HepG2 (cell line): ENCODE measurements around the gene TMEM106B. TPM values are rescaled to one million over a fixed set of nuclear protein-coding genes. Genes with fewer than 3 reads are reported as not detected.
"Not testable (repeated sequence)": the region's sequence is repeated elsewhere in the genome, so short reads cannot be mapped to it uniquely, and the experiment has no call there.

Source experiments
- ATAC-seq: fragments of 200-7000 bp; cut with Tn5 transposase; 3 replicates; pipeline ENCODE4 v1.9.1; 2020; ENCODE audit warnings: mild to moderate bottlenecking, moderate library complexity
- BruUV-seq: library from RNA; stranded (reverse); fragments of 400-500 nt; replicated peaks from 2 replicates; lab custom pipeline; 2021; lab: Mats Ljungman, UMichigan
- CTCF ChIA-PET: fragments of 300-600 bp; formaldehyde crosslinking; extraction: SDS; loops from one replicate; lab custom pipeline; 2021; ENCODE audit warnings: low total read pairs, inconsistent platforms, low intra/inter-chr PET ratio; lab: Yijun Ruan, JAX
- POLR2A ChIA-PET: fragments of 350-600 bp; sonication (Branson Sonifier 250); formaldehyde crosslinking; loops from one replicate; lab custom pipeline; 2020; ENCODE audit warnings: antibody characterized with exemption, inconsistent platforms; lab: Yijun Ruan, JAX
- DNase-seq: peaks from one replicate; pipeline ENCODE4 v3.0.0-alpha.2; 2015; ENCODE audit warnings: low spot score
- FAIRE-seq: peaks from 3 replicates; lab custom pipeline; 2011; peaks lifted over from hg19 to GRCh38; lab: Jason Lieb, UNC
- H2AFZ ChIP-seq: one replicate; pipeline ENCODE4 v1.6.1; 2011; ENCODE audit warnings: low read length, inconsistent platforms
- H3K27ac ChIP-seq: fragments of 300-600 bp; 3 replicates; pipeline ENCODE4 v1.8.0; 2011; ENCODE audit warnings: mixed run types, mild to moderate bottlenecking, mixed read lengths, low read length, inconsistent platforms; ENCODE audit not compliant: insufficient read depth; ENCODE audit errors: extremely low read length
- H3K27me3 ChIP-seq, 2 experiments: fragments of 200-600 bp in 1 of 2; 2 replicates in 1 of 2; 3 replicates in 1 of 2; pipeline versions ENCODE4 v1.6.0 to v1.8.0; 2011; ENCODE audit warnings: low read length in 2 of 2, mild to moderate bottlenecking in 2 of 2, moderate library complexity in 2 of 2, inconsistent platforms in 1 of 2; ENCODE audit not compliant: insufficient read depth in 2 of 2, control insufficient read depth in 1 of 2
- H3K36me3 ChIP-seq, 2 experiments: fragments of 200-600 bp in 1 of 2; replicated peaks in 1 of 2; 2 replicates in 1 of 2; 3 replicates in 1 of 2; pipeline versions ENCODE4 v1.5.1 to v1.8.0; 2011; ENCODE audit warnings: low read length in 2 of 2, inconsistent platforms in 1 of 2; ENCODE audit not compliant: insufficient read depth in 2 of 2, control insufficient read depth in 1 of 2
- H3K4me1 ChIP-seq: 2 replicates; pipeline ENCODE4 v1.5.1; 2012; ENCODE audit warnings: low read length, inconsistent platforms; ENCODE audit not compliant: insufficient read depth
- H3K4me2 ChIP-seq: 2 replicates; pipeline ENCODE4 v1.6.0; 2011; ENCODE audit warnings: low read depth, low read length, inconsistent platforms
- H3K4me3 ChIP-seq, 3 experiments: fragments of 200-600 bp in 1 of 3; sonication (generic), shearing (Covaris generic) in 1 of 3; replicated peaks in 1 of 3; 2 replicates each; pipeline ENCODE4 v1.5.1; 2011 to 2016; ENCODE audit warnings: low read length in 3 of 3, inconsistent platforms in 2 of 3, low read depth in 2 of 3, mild to moderate bottlenecking in 2 of 3, control low read depth in 1 of 3, mixed read lengths in 1 of 3; ENCODE audit not compliant: insufficient read depth in 1 of 3
- H3K79me2 ChIP-seq: one replicate; pipeline ENCODE4 v1.6.1; 2011; ENCODE audit warnings: low read length, inconsistent platforms; ENCODE audit not compliant: insufficient read depth
- H3K9ac ChIP-seq: 2 replicates; pipeline ENCODE4 v1.6.0; 2011; ENCODE audit warnings: mild to moderate bottlenecking, low read depth, low read length, inconsistent platforms; ENCODE audit not compliant: insufficient read depth
- H3K9me3 ChIP-seq: 2 replicates; pipeline ENCODE4 v1.5.1; 2012; ENCODE audit warnings: mild to moderate bottlenecking, low read length
- H4K20me1 ChIP-seq: 2 replicates; pipeline ENCODE4 v1.6.0; 2011; ENCODE audit warnings: inconsistent platforms, mild to moderate bottlenecking, low read length, moderate library complexity; ENCODE audit not compliant: insufficient read depth
- BORCS8-MEF2B ChIP-seq: sonication (generic); formaldehyde crosslinking; IDR thresholded peaks from 2 replicates; pipeline ENCODE4 v1.8.0; 2022; ENCODE audit warnings: mild to moderate bottlenecking, missing genetic modification reagents
- CREBL2 ChIP-seq: sonication (generic); formaldehyde crosslinking; IDR thresholded peaks from 2 replicates; pipeline ENCODE4 v1.8.1; 2023; ENCODE audit warnings: missing genetic modification reagents, mild to moderate bottlenecking, borderline replicate concordance
- MTF1 ChIP-seq: sonication (generic); formaldehyde crosslinking; IDR thresholded peaks from 2 replicates; pipeline ENCODE4 v1.5.0; 2020; ENCODE audit warnings: missing genetic modification reagents
- SMAD3 ChIP-seq: sonication (generic); formaldehyde crosslinking; IDR thresholded peaks from 2 replicates; pipeline ENCODE4 v1.4.0; 2020; ENCODE audit warnings: missing genetic modification reagents
- ZNF451 ChIP-seq: sonication (generic); formaldehyde crosslinking; IDR thresholded peaks from 2 replicates; pipeline ENCODE4 v1.5.0; 2020; ENCODE audit warnings: mild to moderate bottlenecking, missing genetic modification reagents
- ZNF552 ChIP-seq: sonication (generic); formaldehyde crosslinking; IDR thresholded peaks from 2 replicates; pipeline ENCODE4 v1.9.0; 2022; ENCODE audit warnings: missing genetic modification reagents, mild to moderate bottlenecking, borderline replicate concordance
- ZNF629 ChIP-seq: sonication (generic); formaldehyde crosslinking; conservative IDR thresholded peaks from 2 replicates; pipeline ENCODE4 v1.5.0; 2020; ENCODE audit warnings: missing genetic modification reagents
- WGBS: methylation state at CpG from one replicate; pipeline ENCODE4 v1.1.6; 2017; ENCODE audit warnings: low lambda C conversion rate; 5-methylcytosine and 5-hydroxymethylcytosine counted together
- in situ Hi-C: cut with HindIII; loops from 2 replicates; pipeline ENCODE4 v1.10.0; 2017; ENCODE audit warnings: low pct_unique_long_range_greater_than_20kb; ENCODE audit not compliant: extremely low pct_ligation_motif_present
- intact Hi-C: fragments of 100-400 bp; cut with micrococcal nuclease; formaldehyde crosslinking; loops from one replicate; pipeline ENCODE4 v1.10.0; 2022; ENCODE audit not compliant: unreplicated experiment
- polyA plus RNA-seq, 8 experiments: library from polyadenylated mRNA; depleted of rRNA in 3 of 8; stranded (reverse) in 7 of 8; unstranded in 1 of 8; fragments of >200 nt; fragmentation: Illumina TruSeq in 4 of 8; extraction: Trizol in 4 of 8; gene quantifications; 2 replicates each; pipeline versions ENCODE4 v1.2.1 to v1.2.3, GENCODE V29; 2011 to 2016; ENCODE audit warnings: low read depth in 4 of 8, missing spikeins in 1 of 8, mixed read lengths in 1 of 8; ENCODE audit not compliant: insufficient read depth in 1 of 8
- total RNA-seq, 5 experiments: library from RNA; depleted of rRNA; stranded (reverse); fragments of >200 nt; fragmentation: Illumina TruSeq; extraction: Trizol; gene quantifications; 2 replicates each; pipeline ENCODE4 v1.2.3, GENCODE V29; 2016; ENCODE audit warnings: low read depth in 1 of 5

Gene TMEM106B
- total and polyA plus RNA-seq, 2 of the 13 experiments (the other 11 are each of a cell fraction or from before 2014, with no cell fraction given), result 16.8 to 25.1 TPM

GRCh38 chr7:12221414-12221813, 10.3 kb downstream of the TMEM106B start:
- H3K4me1 ChIP-seq, result no peaks in the 10 kb centered on the region
- POLR2A ChIA-PET, result interaction anchor here (1.1 kb wide), 1 partner anchor 11 kb away, joined by 3 read pairs; the partner anchor contains the start of gene TMEM106B
- FAIRE-seq (no peak), ATAC-seq (no peak), DNase-seq (no peak)
- no peak overlapping the region for H3K4me2 ChIP-seq
- no peaks in the 10 kb centered on the region for H3K79me2 ChIP-seq
- in situ Hi-C loops, result no loop called here
- no peak overlapping the region for H3K4me3 ChIP-seq
- TF ChIP-seq CREBL2 (CRISPR knock-in tag) (no peak), MTF1 (CRISPR knock-in tag) (no peak), ZNF629 (CRISPR knock-in tag) (no peak), SMAD3 (CRISPR knock-in tag) (no peak), ZNF552 (CRISPR knock-in tag) (no peak)
- H4K20me1 ChIP-seq, result no peaks in the 10 kb centered on the region
- no peaks in the 10 kb centered on the region; a peak in 1 of 5 replicates for H3K36me3 ChIP-seq
- no peaks in the 10 kb centered on the region for H3K9me3 ChIP-seq
- no peak overlapping the region for H3K27ac ChIP-seq
- BruUV-seq, result no TSS peak
- intact Hi-C loops, result no loop called here
- no peak overlapping the region for H2AFZ ChIP-seq
- H3K9ac ChIP-seq, result no peak overlapping the region
- CTCF ChIA-PET, result no interaction called here
- H3K27me3 ChIP-seq, result no peaks in the 10 kb centered on the region

- TF ChIP-seq ZNF451 (CRISPR knock-in tag) (no peak), BORCS8-MEF2B (CRISPR knock-in tag) (no peak)
- CTCF ChIA-PET, result no interaction called here
These were observed 11.9 kb downstream of the TMEM106B start for GRCh38 chr7:12222889-12223579.

GRCh38 chr7:12225017-12225416, 13.9 kb downstream of the TMEM106B start:
- H3K9me3 ChIP-seq, H3K79me2 ChIP-seq, H3K9ac ChIP-seq, H3K4me3 ChIP-seq, in situ Hi-C loops, BruUV-seq, H3K27me3 ChIP-seq, H2AFZ ChIP-seq, FAIRE-seq, POLR2A ChIA-PET, intact Hi-C loops, H3K36me3 ChIP-seq, H3K27ac ChIP-seq, DNase-seq, ATAC-seq, H3K4me1 ChIP-seq, H4K20me1 ChIP-seq, CTCF ChIA-PET, H3K4me2 ChIP-seq: not testable (repeated sequence)
- WGBS, result 81% methylated on average over 7 of the region's 7 CpGs

More at GRCh38 chr7:12222889-12223579, 11.9 kb downstream of the TMEM106B start:
- no peaks in the 10 kb centered on the region; a peak in 1 of 5 replicates for H3K36me3 ChIP-seq
- no peaks in the 10 kb centered on the region for H4K20me1 ChIP-seq
- 50% methylated on average over 1 of the region's 1 CpG for WGBS
- BruUV-seq, result no TSS peak
- H3K9ac ChIP-seq, result no peak overlapping the region
- no peak overlapping the region for H2AFZ ChIP-seq
- no peak for ATAC-seq
- FAIRE-seq, result no peak
- no peaks in the 10 kb centered on the region for H3K9me3 ChIP-seq
- POLR2A ChIA-PET, result no interaction called here
- H3K27me3 ChIP-seq, result no peaks in the 10 kb centered on the region
- intact Hi-C loops, result no loop called here
- H3K4me3 ChIP-seq, result no peak overlapping the region
- no peaks in the 10 kb centered on the region for H3K4me1 ChIP-seq
- in situ Hi-C loops, result no loop called here
- H3K79me2 ChIP-seq, result no peaks in the 10 kb centered on the region
- H3K27ac ChIP-seq, result no peak overlapping the region
- H3K4me2 ChIP-seq, result no peak overlapping the region
- DNase-seq, result no peak
